Amygdala (tissue), 56 donors: Measurements from ENCODE around the gene CCNL1.
A peak's percentile ranks its signal among the peaks of the same experiment; 100 is the strongest.
"Not testable (repeated sequence)": the region's sequence is repeated elsewhere in the genome, so short reads cannot be mapped to it uniquely, and the experiment has no call there.

ENCODE experiments used
- DNase-seq, 56 donors: peaks; one replicate each; lab custom pipeline; 2025; lab: John Stamatoyannopoulos, UW

The CCNL1 gene

GRCh38 chr3:157159762-157160657 lies at the start of gene CCNL1:
Gene CCNL1 (minus strand): TSS chr3:157160147. CDS start chr3:157160094, 53 bp downstream.
- DNase-seq = peak; percentile 69 to 96 (median 91)

- no peak for DNase-seq
These were observed 44.9 kb upstream of the CCNL1 start for GRCh38 chr3:157204880-157205279.

GRCh38 chr3:157204431-157204830 lies 44.5 kb upstream of the CCNL1 start:
- DNase-seq = peak in 1 of 56 donors; percentile 46

GRCh38 chr3:157201648-157202278 lies 41.8 kb upstream of the CCNL1 start:
- peak in 2 of 56 donors; percentile 2 to 13 for DNase-seq

GRCh38 chr3:157199841-157200240 lies 39.9 kb upstream of the CCNL1 start:
- no peak for DNase-seq

- DNase-seq = no peak
These were observed 36.0 kb upstream of the CCNL1 start for GRCh38 chr3:157195965-157196364.

- not testable (repeated sequence) for DNase-seq
These were observed 31.2 kb upstream of the CCNL1 start for GRCh38 chr3:157191149-157191548.

GRCh38 chr3:157190380-157190872 lies 30.5 kb upstream of the CCNL1 start:
- DNase-seq = no peak

GRCh38 chr3:157188391-157188790 lies 28.4 kb upstream of the CCNL1 start:
- DNase-seq = no peak

- DNase-seq = no peak
These were observed 22.9 kb upstream of the CCNL1 start for GRCh38 chr3:157182879-157183278.

- DNase-seq = no peak
These were observed 20.3 kb upstream of the CCNL1 start for GRCh38 chr3:157180262-157180661.

- DNase-seq = no peak
These were observed 19.4 kb upstream of the CCNL1 start for GRCh38 chr3:157179365-157179803.

- DNase-seq = not testable (repeated sequence)
These were observed 18.8 kb upstream of the CCNL1 start for GRCh38 chr3:157178503-157179364.

GRCh38 chr3:157177801-157178453 lies 18.0 kb upstream of the CCNL1 start:
- DNase-seq = not testable (repeated sequence)

GRCh38 chr3:157176934-157177333 lies 17.0 kb upstream of the CCNL1 start:
- no peak for DNase-seq

GRCh38 chr3:157175691-157176507 lies 16.0 kb upstream of the CCNL1 start:
- DNase-seq = peak in 4 of 56 donors; percentile 10 to 15 (median 12)

GRCh38 chr3:157174649-157175498 lies 14.9 kb upstream of the CCNL1 start:
- peak; percentile 79 to 100 (median 98) for DNase-seq

- DNase-seq = peak in 12 of 56 donors; percentile 23 to 67 (median 46)
These were observed 14.3 kb upstream of the CCNL1 start for GRCh38 chr3:157174290-157174648.
